SH-SY5Y (cell line): ENCODE measurements around the gene RCBTB2.

Experiments
- GATA2 ChIP-seq: IDR thresholded peaks from 2 replicates; pipeline ENCODE4 v1.6.1; 2011; ENCODE audit warnings: mild to moderate bottlenecking, low read depth, low read length
- GATA3 ChIP-seq: IDR thresholded peaks from 2 replicates; pipeline ENCODE4 v1.6.1; 2011; ENCODE audit warnings: low read depth, mild to moderate bottlenecking, low read length, moderate library complexity

The RCBTB2 gene

GRCh38 chr13:48500652-48501197 is 32.2 kb downstream of the RCBTB2 start:
- TF ChIP-seq GATA2 = no peak
- TF ChIP-seq GATA3 = no peak

DNA sequence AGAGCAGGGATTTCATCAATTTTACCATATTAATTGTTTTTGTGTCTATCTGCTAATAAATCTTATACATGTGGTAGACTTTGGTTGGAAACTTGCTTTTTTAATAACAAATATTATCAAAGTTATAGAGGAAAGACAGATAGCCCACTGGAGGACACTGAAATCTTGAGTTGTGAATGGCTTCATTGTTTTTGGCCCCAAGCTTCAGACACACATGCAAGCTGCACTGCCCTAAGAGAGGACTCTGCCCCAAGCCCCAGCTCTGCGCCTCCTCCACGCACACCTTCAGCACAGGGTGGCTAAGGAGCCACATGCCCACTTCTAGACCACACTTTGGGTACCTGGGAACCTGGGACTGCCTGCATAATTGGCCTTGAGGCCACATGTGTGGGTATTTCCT is 35.2 kb downstream of the RCBTB2 start:
- TF ChIP-seq GATA2 (no peak), GATA3 (no peak)

GRCh38 chr13:48496271-48497161 is 36.4 kb downstream of the RCBTB2 start:
- no peak for TF ChIP-seq GATA2
- TF ChIP-seq GATA3 = no peak

- TF ChIP-seq GATA2 (no peak), GATA3 (no peak)
These were observed 38.0 kb downstream of the RCBTB2 start for GRCh38 chr13:48494874-48495273.

DNA sequence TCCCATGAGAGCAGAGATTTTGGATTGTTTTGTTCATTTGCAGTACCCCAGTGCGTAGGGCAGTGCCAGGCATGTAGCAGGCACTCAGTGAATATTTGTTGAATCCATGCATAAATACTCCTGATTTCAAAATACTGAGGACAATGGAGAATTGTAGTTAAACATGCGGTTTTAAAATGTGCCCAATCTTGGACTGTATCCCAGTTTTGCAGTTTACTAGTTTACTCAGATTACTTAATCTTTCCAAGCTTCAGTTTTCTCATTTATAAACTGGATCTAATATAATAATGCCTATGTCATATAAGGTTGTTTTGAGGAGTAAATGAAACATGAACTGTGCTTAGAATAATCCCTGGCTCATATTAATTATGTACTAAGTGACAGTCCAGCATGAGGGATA is 39.0 kb downstream of the RCBTB2 start:
- no peak for TF ChIP-seq GATA3
- TF ChIP-seq GATA2 = no peak

DNA sequence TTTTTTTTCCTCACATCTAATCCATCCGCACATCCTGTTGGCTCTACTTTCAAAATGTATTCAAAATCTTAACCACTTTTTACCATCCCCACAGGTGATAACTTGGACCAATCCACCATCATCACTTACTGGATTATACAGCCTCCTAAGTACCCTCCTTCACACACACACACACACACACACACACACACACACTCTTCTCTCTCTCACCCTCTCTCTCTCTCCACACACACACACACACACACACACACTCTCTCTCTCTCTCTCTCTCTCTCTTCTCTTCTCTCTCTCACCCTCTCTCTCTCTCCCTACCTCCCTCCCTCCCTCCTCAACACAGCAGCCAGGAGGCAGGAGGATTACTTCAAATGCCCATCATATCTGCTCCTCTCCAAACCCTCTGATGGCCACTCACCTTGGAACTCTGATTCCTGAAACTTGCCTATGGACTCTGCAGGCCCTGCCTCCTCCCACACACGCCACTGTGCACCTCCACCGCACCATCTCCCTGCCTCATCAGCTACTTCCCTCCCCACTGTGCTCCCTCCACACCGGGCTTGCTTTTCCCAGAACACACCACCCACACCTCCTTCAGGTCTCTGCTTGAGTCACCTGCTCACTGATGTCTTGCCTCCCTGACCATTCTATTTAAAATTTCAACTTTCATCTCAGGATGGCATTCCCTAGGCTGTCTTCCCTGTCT is 39.7 kb downstream of the RCBTB2 start:
- TF ChIP-seq GATA2 (no peak), GATA3 (no peak)

DNA sequence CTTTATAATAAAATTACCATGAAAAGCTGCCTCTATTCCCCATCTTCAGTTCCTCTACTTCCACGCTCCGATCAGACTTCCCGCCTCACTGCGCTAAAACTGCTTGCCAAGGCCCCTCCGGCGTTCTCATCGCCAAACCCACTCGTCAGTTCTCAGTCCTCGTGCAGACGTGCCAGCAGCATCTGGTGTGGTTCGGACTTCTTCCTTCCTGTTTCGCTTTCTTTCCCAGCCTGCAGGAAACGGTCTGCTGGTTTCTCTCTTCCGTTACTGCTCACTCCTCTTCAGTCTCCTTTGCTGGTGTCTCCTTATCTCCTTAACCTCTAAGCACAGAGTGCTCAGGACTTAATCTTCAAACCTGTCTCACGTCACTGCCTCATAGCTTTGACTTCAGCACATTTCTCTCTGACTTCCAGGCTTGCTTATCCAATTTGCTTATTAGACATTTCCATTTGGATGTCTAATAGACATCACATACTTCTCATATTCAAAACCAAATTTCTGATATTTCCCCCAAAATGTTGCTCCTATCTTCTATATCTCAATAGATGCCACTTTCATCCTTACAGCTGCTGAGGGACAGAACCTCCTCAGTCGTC is 40.3 kb downstream of the RCBTB2 start:
- TF ChIP-seq GATA3 (no peak), GATA2 (no peak)

DNA sequence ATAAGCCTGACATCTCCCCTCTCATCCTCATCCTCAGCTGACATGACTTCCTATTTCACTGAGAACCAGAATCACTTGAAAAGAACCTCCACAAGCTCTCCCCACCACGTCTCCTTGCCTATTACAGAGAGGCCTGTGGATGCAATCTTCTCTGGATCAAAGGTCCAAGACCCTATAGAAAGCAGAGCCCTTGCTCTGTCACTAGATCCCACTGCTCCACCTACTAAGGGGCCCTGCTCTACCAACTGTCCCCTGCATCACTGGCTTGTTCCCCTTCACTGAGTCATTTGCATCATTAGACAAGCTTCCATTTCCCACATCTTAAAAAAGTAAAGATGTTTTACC is 40.8 kb downstream of the RCBTB2 start:
- TF ChIP-seq GATA2 = no peak
- TF ChIP-seq GATA3 = no peak

- TF ChIP-seq GATA2 = no peak
- TF ChIP-seq GATA3 = no peak
These were observed 41.3 kb downstream of the RCBTB2 start for GRCh38 chr13:48491423-48492095.

DNA sequence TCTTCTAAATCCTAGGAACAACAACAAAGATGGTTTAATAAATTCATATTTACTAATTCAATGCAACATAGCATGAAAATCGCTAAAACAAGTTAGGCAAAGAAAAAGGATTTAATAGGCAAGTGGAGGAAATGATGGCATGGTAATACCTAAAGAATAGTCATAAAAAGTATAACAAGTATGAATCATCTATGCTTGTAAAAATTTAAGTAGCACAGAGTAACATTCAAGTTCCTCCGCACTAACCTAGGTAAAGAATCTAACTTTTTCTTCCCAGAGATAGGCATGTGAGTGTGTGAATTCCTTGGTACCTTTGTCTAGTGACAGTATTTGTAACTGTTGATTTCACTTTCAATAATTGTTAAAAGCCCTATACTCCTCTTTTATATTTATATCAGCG is 42.6 kb downstream of the RCBTB2 start:
- TF ChIP-seq GATA3 (no peak), GATA2 (no peak)

DNA sequence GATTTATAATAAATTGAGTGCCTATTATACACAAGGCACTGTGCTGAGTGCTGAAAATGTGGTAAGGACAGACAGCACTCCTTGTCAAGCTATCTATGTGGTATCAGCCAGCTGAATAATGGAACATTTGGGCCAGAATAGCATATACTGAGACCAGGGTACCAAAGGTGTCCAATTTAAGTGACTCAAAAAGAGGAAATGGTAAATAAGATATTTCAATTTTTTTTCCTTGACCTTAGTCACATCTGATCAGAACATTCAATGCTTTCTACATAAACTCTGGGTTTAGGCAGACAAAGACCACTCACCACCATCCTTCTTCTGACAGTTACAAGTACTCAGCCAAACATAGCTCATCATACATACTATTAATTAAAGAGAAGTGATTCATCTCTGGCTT is 43.2 kb downstream of the RCBTB2 start:
- TF ChIP-seq GATA3 (no peak), GATA2 (no peak)

- TF ChIP-seq GATA3 (no peak), GATA2 (no peak)
These were observed 43.9 kb downstream of the RCBTB2 start for GRCh38 chr13:48488995-48489394.

DNA sequence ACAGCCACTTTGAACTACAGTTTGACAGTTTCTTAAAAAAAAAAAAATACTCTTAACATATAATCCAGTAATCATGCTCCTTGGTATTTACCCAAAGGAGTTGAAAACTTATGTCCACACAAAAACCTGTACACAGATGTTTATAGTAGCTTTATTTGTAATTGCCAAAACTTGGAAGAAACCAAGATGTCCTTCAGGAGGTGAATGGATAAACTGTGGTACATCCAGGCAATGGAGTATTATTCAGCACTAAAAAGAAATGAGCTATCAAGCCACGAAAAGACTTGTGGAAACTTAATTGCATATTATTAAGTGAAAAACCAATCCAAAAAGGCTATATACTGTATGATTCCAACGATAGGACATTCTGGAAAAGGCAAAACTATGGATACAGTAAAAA is 44.9 kb downstream of the RCBTB2 start:
- TF ChIP-seq GATA2 (no peak), GATA3 (no peak)

- TF ChIP-seq GATA3 = no peak
- TF ChIP-seq GATA2 = no peak
These were observed 46.0 kb downstream of the RCBTB2 start for GRCh38 chr13:48486836-48487235.

GRCh38 chr13:48486362-48486761 is 46.5 kb downstream of the RCBTB2 start:
- TF ChIP-seq GATA3 (no peak), GATA2 (no peak)
